PC-9 (cell line): ENCODE results near the gene PA2G4. TPM values are rescaled to one million over a fixed set of nuclear protein-coding genes. Genes with fewer than 3 reads are reported as not detected.

ENCODE experiments used
- BruUV-seq: library from RNA; stranded (reverse); fragments of 400-500 nt; replicated peaks from 2 replicates; lab custom pipeline; 2021; lab: Mats Ljungman, UMichigan
- CTCF ChIA-PET: fragments of 300-600 bp; sonication (Branson Sonifier 250); formaldehyde crosslinking; loops from one replicate; lab custom pipeline; 2022; ENCODE audit warnings: antibody characterized with exemption; lab: Charles Lee
- POLR2A ChIA-PET: fragments of 300-600 bp; sonication (Branson Sonifier 250); formaldehyde crosslinking; loops from one replicate; lab custom pipeline; 2022; ENCODE audit warnings: antibody characterized with exemption; ENCODE audit not compliant: unreplicated experiment; lab: Charles Lee
- DNase-seq, 2 experiments: peaks; one replicate each; pipeline versions ENCODE4 v3.0.0 to v3.0.0-alpha.2; 2015 to 2022; ENCODE audit warnings: mixed read lengths in 1 of 2
- H2AFZ ChIP-seq: fragments of 200-600 bp; sonication (generic); 2 replicates; pipeline ENCODE4 v1.8.1; 2017; ENCODE audit warnings: antibody characterized with exemption
- H3F3A ChIP-seq: fragments of 200-600 bp; sonication (generic); 2 replicates; pipeline ENCODE4 v1.8.1; 2017; ENCODE audit warnings: antibody characterized with exemption, mild to moderate bottlenecking, low read depth; ENCODE audit not compliant: insufficient read depth
- H3K27ac ChIP-seq: fragments of 200-600 bp; sonication (generic); 2 replicates; pipeline ENCODE4 v1.6.1; 2016; ENCODE audit warnings: mixed run types
- H3K27me3 ChIP-seq: fragments of 200-600 bp; sonication (generic); 2 replicates; pipeline ENCODE4 v1.6.1; 2016; ENCODE audit warnings: low read depth, mixed run types; ENCODE audit not compliant: insufficient read depth
- H3K36me3 ChIP-seq: fragments of 200-600 bp; sonication (generic); 2 replicates; pipeline ENCODE4 v1.6.1; 2016; ENCODE audit warnings: low read depth, mixed run types
- H3K4me1 ChIP-seq: fragments of 200-600 bp; sonication (generic); replicated peaks from 2 replicates; pipeline ENCODE4 v1.6.1; 2016; ENCODE audit warnings: mixed run types; ENCODE audit not compliant: insufficient read depth
- H3K4me2 ChIP-seq: fragments of 200-600 bp; sonication (generic); 2 replicates; pipeline ENCODE4 v1.6.1; 2017; ENCODE audit warnings: mixed run types
- H3K4me3 ChIP-seq: fragments of 200-600 bp; sonication (generic); 2 replicates; pipeline ENCODE4 v1.6.1; 2016; ENCODE audit warnings: mixed run types
- H3K79me2 ChIP-seq: fragments of 200-600 bp; sonication (generic); 2 replicates; pipeline ENCODE4 v1.6.1; 2017; ENCODE audit warnings: low read depth, mixed run types
- H3K9me2 ChIP-seq: fragments of 200-600 bp; sonication (generic); 2 replicates; pipeline ENCODE4 v1.8.1; 2017; ENCODE audit warnings: mild to moderate bottlenecking; ENCODE audit not compliant: insufficient read depth
- H3K9me3 ChIP-seq: fragments of 200-600 bp; sonication (generic); 2 replicates; pipeline ENCODE4 v1.8.1; 2016; ENCODE audit warnings: low read depth; ENCODE audit not compliant: insufficient read depth
- H4K20me1 ChIP-seq: fragments of 200-600 bp; sonication (generic); 2 replicates; pipeline ENCODE4 v1.8.1; 2017; ENCODE audit not compliant: insufficient read depth
- EZH2 ChIP-seq: fragments of 200-600 bp; sonication (generic); IDR thresholded peaks from 2 replicates; pipeline ENCODE4 v1.8.0; 2017; ENCODE audit warnings: antibody characterized with exemption, low read depth
- intact Hi-C: fragments of 100-400 bp; cut with micrococcal nuclease; formaldehyde crosslinking; loops from one replicate; pipeline ENCODE4 v1.10.0; 2022; ENCODE audit not compliant: unreplicated experiment
- total RNA-seq: library from RNA; stranded (reverse); gene quantifications from 2 replicates; pipeline ENCODE4 v1.2.3, GENCODE V29; 2021
- TF ChIP-seq, protein P1 (sequence below): fragments of 200-600 bp; sonication (generic); conservative IDR thresholded peaks from 2 replicates; pipeline ENCODE4 v1.6.1; 2017; ENCODE audit warnings: mixed run types, antibody characterized with exemption, mild to moderate bottlenecking, moderate library complexity

PA2G4 gene
- total RNA-seq, 1 experiment from 2014 or later = 159 TPM

DNA sequence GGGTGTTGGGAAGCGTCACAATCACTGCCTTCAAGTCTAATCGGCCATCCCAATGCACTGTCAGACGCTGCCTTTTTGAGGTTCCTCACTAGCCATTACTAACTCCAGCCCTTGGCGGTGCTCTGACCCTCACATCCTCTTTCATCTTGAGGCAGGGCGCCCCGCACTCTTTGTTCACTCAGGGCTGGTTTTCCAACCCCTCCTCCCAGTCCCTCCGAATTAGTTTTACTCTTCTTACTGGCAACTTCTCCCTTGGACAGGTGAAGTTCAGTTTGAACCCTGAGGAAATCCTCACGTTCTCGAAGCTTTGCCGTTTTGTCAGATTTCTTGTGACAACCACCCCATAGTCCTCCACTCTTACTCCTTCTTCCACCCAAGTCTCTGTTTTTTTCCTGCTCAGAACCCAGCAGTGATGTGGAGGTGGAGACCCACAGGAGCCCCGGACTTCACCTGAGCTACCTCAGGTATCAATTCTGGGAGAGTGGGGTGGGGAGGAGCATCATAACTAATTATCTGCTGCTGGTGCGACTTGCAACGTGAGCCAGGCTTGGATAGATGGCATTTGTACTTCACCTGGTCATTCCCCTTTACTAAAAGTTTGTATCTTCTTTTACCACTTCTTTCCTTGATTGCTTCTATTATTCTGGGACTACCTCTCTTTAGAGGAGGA, 14.5 kb downstream of the PA2G4 start:
- BruUV-seq = no TSS peak
- intact Hi-C loops = loop anchor here (1.0 to 5.0 kb wide), 12 partner anchors 15 to 888 kb away; partner anchors contain the start of genes COQ10A, CS, MYL6 and NABP2
- POLR2A ChIA-PET = interaction anchor here (0.5 to 1.0 kb wide), 8 partner anchors 15 to 902 kb away, joined by 3 to 16 read pairs (median 4); partner anchors contain the start of genes COQ10A, RAB5B and RBMS2

DNA sequence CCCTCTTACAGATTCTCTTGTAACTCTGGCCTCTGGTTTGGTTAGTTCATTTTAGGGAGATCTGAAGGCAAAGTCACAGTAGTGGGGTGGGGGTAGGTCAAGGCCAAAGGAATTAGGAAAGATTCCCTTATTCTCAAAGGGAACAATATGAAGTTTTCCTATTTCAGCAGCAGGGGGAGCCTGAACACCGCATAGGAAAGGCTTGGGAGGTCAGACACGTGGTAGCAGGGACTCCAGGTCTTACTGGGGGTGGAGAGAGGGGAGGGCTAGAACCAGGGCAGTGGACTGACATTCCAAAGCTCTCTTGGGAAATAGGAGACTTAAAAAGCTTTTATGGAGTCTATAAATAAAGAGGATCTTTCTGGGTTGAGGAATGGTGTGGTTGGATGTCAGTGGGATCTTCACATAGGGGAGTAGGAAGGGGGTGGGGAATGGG, 15.0 kb downstream of the PA2G4 start:
- DNase-seq = peak; percentile 70 to 83
- Histone ChIP-seq H3K79me2 (peaks cover 19% of the 10 kb centered on the region), H3K4me3 (peak overlapping the region; percentile 63; the same call in 1 of the 2 replicates)

More for the DNA sequence above, 14.5 kb downstream of the PA2G4 start:
- Histone ChIP-seq H3K9me2 (no peaks in the 10 kb centered on the region), H4K20me1 (no peaks in the 10 kb centered on the region), H3F3A (peaks cover 43% of the 10 kb centered on the region), H3K4me1 (peaks cover 26% of the 10 kb centered on the region), H3K27me3 (no peaks in the 10 kb centered on the region), H3K79me2 (peaks cover 19% of the 10 kb centered on the region), H3K27ac (peak overlapping the region; percentile 38; the same call in 1 of the 2 replicates), H3K36me3 (peaks cover 6% of the 10 kb centered on the region; the same call in 1 of the 2 replicates), H3K9me3 (no peaks in the 10 kb centered on the region), H3K4me3 (peak overlapping the region; percentile 63), H3K4me2 (peak overlapping the region; percentile 91), H2AFZ (peak overlapping the region; percentile 71)
- DNase-seq = no peak
- CTCF ChIA-PET = interaction anchor here (0.6 to 1.7 kb wide), 7 partner anchors 14 to 382 kb away, joined by 3 to 15 read pairs (median 5); partner anchors contain the start of genes PA2G4, RNF41 and SMARCC2
- TF ChIP-seq, protein P1, sequence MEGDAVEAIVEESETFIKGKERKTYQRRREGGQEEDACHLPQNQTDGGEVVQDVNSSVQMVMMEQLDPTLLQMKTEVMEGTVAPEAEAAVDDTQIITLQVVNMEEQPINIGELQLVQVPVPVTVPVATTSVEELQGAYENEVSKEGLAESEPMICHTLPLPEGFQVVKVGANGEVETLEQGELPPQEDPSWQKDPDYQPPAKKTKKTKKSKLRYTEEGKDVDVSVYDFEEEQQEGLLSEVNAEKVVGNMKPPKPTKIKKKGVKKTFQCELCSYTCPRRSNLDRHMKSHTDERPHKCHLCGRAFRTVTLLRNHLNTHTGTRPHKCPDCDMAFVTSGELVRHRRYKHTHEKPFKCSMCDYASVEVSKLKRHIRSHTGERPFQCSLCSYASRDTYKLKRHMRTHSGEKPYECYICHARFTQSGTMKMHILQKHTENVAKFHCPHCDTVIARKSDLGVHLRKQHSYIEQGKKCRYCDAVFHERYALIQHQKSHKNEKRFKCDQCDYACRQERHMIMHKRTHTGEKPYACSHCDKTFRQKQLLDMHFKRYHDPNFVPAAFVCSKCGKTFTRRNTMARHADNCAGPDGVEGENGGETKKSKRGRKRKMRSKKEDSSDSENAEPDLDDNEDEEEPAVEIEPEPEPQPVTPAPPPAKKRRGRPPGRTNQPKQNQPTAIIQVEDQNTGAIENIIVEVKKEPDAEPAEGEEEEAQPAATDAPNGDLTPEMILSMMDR = no peak
- no peak for TF ChIP-seq EZH2

More for the DNA sequence above, 15.0 kb downstream of the PA2G4 start:
- ChIA-PET POLR2A (interaction anchor here (0.5 to 0.7 kb wide), 3 partner anchors 58 to 147 kb away, joined by 3 to 10 read pairs (median 7); partner anchors contain the start of gene COQ10A), CTCF (interaction anchor here (0.5 to 1.7 kb wide), 9 partner anchors 9 to 634 kb away, joined by 3 to 7 read pairs (median 3); partner anchors contain the start of genes ESYT1, RNF41 and SMARCC2)
- Histone ChIP-seq H3K4me1 (peaks cover 26% of the 10 kb centered on the region), H3K36me3 (peaks cover 6% of the 10 kb centered on the region; the same call in 1 of the 2 replicates), H3F3A (peaks cover 38% of the 10 kb centered on the region), H4K20me1 (no peaks in the 10 kb centered on the region), H3K27me3 (no peaks in the 10 kb centered on the region), H3K9me2 (no peaks in the 10 kb centered on the region), H2AFZ (no peak overlapping the region), H3K27ac (peak overlapping the region; percentile 38), H3K4me2 (peak overlapping the region; percentile 91), H3K9me3 (no peaks in the 10 kb centered on the region)
- no peak for TF ChIP-seq EZH2
- TF ChIP-seq, protein P1 = peak; percentile 90
- BruUV-seq = no TSS peak
- intact Hi-C loops = loop anchor here (1.0 to 5.0 kb wide), 11 partner anchors 38 to 888 kb away; partner anchors contain the start of genes COQ10A, CS, MYL6 and NABP2
